HepG2 (cell line): Measurements from ENCODE around the gene HPS4. TPM values are rescaled to one million over a fixed set of nuclear protein-coding genes. Genes with fewer than 3 reads are reported as not detected.

Experiments
- ATAC-seq: fragments of 200-7000 bp; cut with Tn5 transposase; 3 replicates; pipeline ENCODE4 v1.9.1; 2020; ENCODE audit warnings: mild to moderate bottlenecking, moderate library complexity
- BruUV-seq: library from RNA; stranded (reverse); fragments of 400-500 nt; replicated peaks from 2 replicates; lab custom pipeline; 2021; lab: Mats Ljungman, UMichigan
- CTCF ChIA-PET: fragments of 300-600 bp; formaldehyde crosslinking; extraction: SDS; loops from one replicate; lab custom pipeline; 2021; ENCODE audit warnings: low total read pairs, inconsistent platforms, low intra/inter-chr PET ratio; lab: Yijun Ruan, JAX
- POLR2A ChIA-PET: fragments of 350-600 bp; sonication (Branson Sonifier 250); formaldehyde crosslinking; loops from one replicate; lab custom pipeline; 2020; ENCODE audit warnings: antibody characterized with exemption, inconsistent platforms; lab: Yijun Ruan, JAX
- DNase-seq: peaks from one replicate; pipeline ENCODE4 v3.0.0-alpha.2; 2015; ENCODE audit warnings: low spot score
- FAIRE-seq: peaks from 3 replicates; lab custom pipeline; 2011; peaks lifted over from hg19 to GRCh38; lab: Jason Lieb, UNC
- H2AFZ ChIP-seq: one replicate; pipeline ENCODE4 v1.6.1; 2011; ENCODE audit warnings: low read length, inconsistent platforms
- H3K27ac ChIP-seq: fragments of 300-600 bp; 3 replicates; pipeline ENCODE4 v1.8.0; 2011; ENCODE audit warnings: mixed run types, mild to moderate bottlenecking, mixed read lengths, low read length, inconsistent platforms; ENCODE audit not compliant: insufficient read depth; ENCODE audit errors: extremely low read length
- H3K27me3 ChIP-seq, 2 experiments: fragments of 200-600 bp in 1 of 2; 2 replicates in 1 of 2; 3 replicates in 1 of 2; pipeline versions ENCODE4 v1.6.0 to v1.8.0; 2011; ENCODE audit warnings: low read length in 2 of 2, mild to moderate bottlenecking in 2 of 2, moderate library complexity in 2 of 2, inconsistent platforms in 1 of 2; ENCODE audit not compliant: insufficient read depth in 2 of 2, control insufficient read depth in 1 of 2
- H3K36me3 ChIP-seq, 2 experiments: fragments of 200-600 bp in 1 of 2; replicated peaks in 1 of 2; 2 replicates in 1 of 2; 3 replicates in 1 of 2; pipeline versions ENCODE4 v1.5.1 to v1.8.0; 2011; ENCODE audit warnings: low read length in 2 of 2, inconsistent platforms in 1 of 2; ENCODE audit not compliant: insufficient read depth in 2 of 2, control insufficient read depth in 1 of 2
- H3K4me1 ChIP-seq: 2 replicates; pipeline ENCODE4 v1.5.1; 2012; ENCODE audit warnings: low read length, inconsistent platforms; ENCODE audit not compliant: insufficient read depth
- H3K4me2 ChIP-seq: 2 replicates; pipeline ENCODE4 v1.6.0; 2011; ENCODE audit warnings: low read depth, low read length, inconsistent platforms
- H3K4me3 ChIP-seq, 3 experiments: fragments of 200-600 bp in 1 of 3; sonication (generic), shearing (Covaris generic) in 1 of 3; replicated peaks in 1 of 3; 2 replicates each; pipeline ENCODE4 v1.5.1; 2011 to 2016; ENCODE audit warnings: low read length in 3 of 3, inconsistent platforms in 2 of 3, low read depth in 2 of 3, mild to moderate bottlenecking in 2 of 3, control low read depth in 1 of 3, mixed read lengths in 1 of 3; ENCODE audit not compliant: insufficient read depth in 1 of 3
- H3K79me2 ChIP-seq: one replicate; pipeline ENCODE4 v1.6.1; 2011; ENCODE audit warnings: low read length, inconsistent platforms; ENCODE audit not compliant: insufficient read depth
- H3K9ac ChIP-seq: 2 replicates; pipeline ENCODE4 v1.6.0; 2011; ENCODE audit warnings: mild to moderate bottlenecking, low read depth, low read length, inconsistent platforms; ENCODE audit not compliant: insufficient read depth
- H3K9me3 ChIP-seq: 2 replicates; pipeline ENCODE4 v1.5.1; 2012; ENCODE audit warnings: mild to moderate bottlenecking, low read length
- H4K20me1 ChIP-seq: 2 replicates; pipeline ENCODE4 v1.6.0; 2011; ENCODE audit warnings: inconsistent platforms, mild to moderate bottlenecking, low read length, moderate library complexity; ENCODE audit not compliant: insufficient read depth
- FOXK1 ChIP-seq: sonication (generic); formaldehyde crosslinking; IDR thresholded peaks from 2 replicates; pipeline ENCODE4 v1.4.0; 2020; ENCODE audit warnings: low read depth, missing genetic modification reagents, borderline replicate concordance
- RARA ChIP-seq: IDR thresholded peaks from 2 replicates; pipeline ENCODE4 v1.6.1; 2016; ENCODE audit warnings: missing genetic modification reagents, missing compliant biosample characterization
- SALL2 ChIP-seq: sonication (generic); formaldehyde crosslinking; IDR thresholded peaks from 2 replicates; pipeline ENCODE4 v1.8.1; 2023; ENCODE audit warnings: mild to moderate bottlenecking, missing genetic modification reagents, inconsistent platforms
- SMYD3 ChIP-seq: sonication (generic); formaldehyde crosslinking; IDR thresholded peaks from 2 replicates; pipeline ENCODE4 v1.8.1; 2023; ENCODE audit warnings: mild to moderate bottlenecking, missing genetic modification reagents
- ZNF253 ChIP-seq: sonication (generic); formaldehyde crosslinking; IDR thresholded peaks from 2 replicates; pipeline ENCODE4 v1.8.0; 2022; ENCODE audit warnings: mild to moderate bottlenecking, missing genetic modification reagents, borderline replicate concordance
- ZNF580 ChIP-seq: IDR thresholded peaks from 2 replicates; pipeline ENCODE4 v1.6.1; 2016; ENCODE audit warnings: low read depth, borderline replicate concordance
- WGBS: methylation state at CpG from one replicate; pipeline ENCODE4 v1.1.6; 2017; ENCODE audit warnings: low lambda C conversion rate; 5-methylcytosine and 5-hydroxymethylcytosine counted together
- in situ Hi-C: cut with HindIII; loops from 2 replicates; pipeline ENCODE4 v1.10.0; 2017; ENCODE audit warnings: low pct_unique_long_range_greater_than_20kb; ENCODE audit not compliant: extremely low pct_ligation_motif_present
- intact Hi-C: fragments of 100-400 bp; cut with micrococcal nuclease; formaldehyde crosslinking; loops from one replicate; pipeline ENCODE4 v1.10.0; 2022; ENCODE audit not compliant: unreplicated experiment
- polyA plus RNA-seq, 8 experiments: library from polyadenylated mRNA; depleted of rRNA in 3 of 8; stranded (reverse) in 7 of 8; unstranded in 1 of 8; fragments of >200 nt; fragmentation: Illumina TruSeq in 4 of 8; extraction: Trizol in 4 of 8; gene quantifications; 2 replicates each; pipeline versions ENCODE4 v1.2.1 to v1.2.3, GENCODE V29; 2011 to 2016; ENCODE audit warnings: low read depth in 4 of 8, missing spikeins in 1 of 8, mixed read lengths in 1 of 8; ENCODE audit not compliant: insufficient read depth in 1 of 8
- total RNA-seq, 5 experiments: library from RNA; depleted of rRNA; stranded (reverse); fragments of >200 nt; fragmentation: Illumina TruSeq; extraction: Trizol; gene quantifications; 2 replicates each; pipeline ENCODE4 v1.2.3, GENCODE V29; 2016; ENCODE audit warnings: low read depth in 1 of 5
- TF ChIP-seq, protein P1 (sequence below): sonication (generic); formaldehyde crosslinking; IDR thresholded peaks from 2 replicates; pipeline ENCODE4 v1.9.0; 2021; ENCODE audit warnings: mild to moderate bottlenecking, missing genetic modification reagents

The HPS4 gene
- total and polyA plus RNA-seq, 2 of the 13 experiments (the other 11 are each of a cell fraction or from before 2014, with no cell fraction given), result 27.4 to 34.0 TPM

- TF ChIP-seq, protein P1, sequence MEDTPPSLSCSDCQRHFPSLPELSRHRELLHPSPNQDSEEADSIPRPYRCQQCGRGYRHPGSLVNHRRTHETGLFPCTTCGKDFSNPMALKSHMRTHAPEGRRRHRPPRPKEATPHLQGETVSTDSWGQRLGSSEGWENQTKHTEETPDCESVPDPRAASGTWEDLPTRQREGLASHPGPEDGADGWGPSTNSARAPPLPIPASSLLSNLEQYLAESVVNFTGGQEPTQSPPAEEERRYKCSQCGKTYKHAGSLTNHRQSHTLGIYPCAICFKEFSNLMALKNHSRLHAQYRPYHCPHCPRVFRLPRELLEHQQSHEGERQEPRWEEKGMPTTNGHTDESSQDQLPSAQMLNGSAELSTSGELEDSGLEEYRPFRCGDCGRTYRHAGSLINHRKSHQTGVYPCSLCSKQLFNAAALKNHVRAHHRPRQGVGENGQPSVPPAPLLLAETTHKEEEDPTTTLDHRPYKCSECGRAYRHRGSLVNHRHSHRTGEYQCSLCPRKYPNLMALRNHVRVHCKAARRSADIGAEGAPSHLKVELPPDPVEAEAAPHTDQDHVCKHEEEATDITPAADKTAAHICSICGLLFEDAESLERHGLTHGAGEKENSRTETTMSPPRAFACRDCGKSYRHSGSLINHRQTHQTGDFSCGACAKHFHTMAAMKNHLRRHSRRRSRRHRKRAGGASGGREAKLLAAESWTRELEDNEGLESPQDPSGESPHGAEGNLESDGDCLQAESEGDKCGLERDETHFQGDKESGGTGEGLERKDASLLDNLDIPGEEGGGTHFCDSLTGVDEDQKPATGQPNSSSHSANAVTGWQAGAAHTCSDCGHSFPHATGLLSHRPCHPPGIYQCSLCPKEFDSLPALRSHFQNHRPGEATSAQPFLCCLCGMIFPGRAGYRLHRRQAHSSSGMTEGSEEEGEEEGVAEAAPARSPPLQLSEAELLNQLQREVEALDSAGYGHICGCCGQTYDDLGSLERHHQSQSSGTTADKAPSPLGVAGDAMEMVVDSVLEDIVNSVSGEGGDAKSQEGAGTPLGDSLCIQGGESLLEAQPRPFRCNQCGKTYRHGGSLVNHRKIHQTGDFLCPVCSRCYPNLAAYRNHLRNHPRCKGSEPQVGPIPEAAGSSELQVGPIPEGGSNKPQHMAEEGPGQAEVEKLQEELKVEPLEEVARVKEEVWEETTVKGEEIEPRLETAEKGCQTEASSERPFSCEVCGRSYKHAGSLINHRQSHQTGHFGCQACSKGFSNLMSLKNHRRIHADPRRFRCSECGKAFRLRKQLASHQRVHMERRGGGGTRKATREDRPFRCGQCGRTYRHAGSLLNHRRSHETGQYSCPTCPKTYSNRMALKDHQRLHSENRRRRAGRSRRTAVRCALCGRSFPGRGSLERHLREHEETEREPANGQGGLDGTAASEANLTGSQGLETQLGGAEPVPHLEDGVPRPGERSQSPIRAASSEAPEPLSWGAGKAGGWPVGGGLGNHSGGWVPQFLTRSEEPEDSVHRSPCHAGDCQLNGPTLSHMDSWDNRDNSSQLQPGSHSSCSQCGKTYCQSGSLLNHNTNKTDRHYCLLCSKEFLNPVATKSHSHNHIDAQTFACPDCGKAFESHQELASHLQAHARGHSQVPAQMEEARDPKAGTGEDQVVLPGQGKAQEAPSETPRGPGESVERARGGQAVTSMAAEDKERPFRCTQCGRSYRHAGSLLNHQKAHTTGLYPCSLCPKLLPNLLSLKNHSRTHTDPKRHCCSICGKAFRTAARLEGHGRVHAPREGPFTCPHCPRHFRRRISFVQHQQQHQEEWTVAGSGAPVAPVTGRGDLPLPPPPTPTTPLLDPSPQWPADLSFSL (CRISPR knock-in tag), result no peak
- TF ChIP-seq ZNF253 (CRISPR knock-in tag), result no peak
- TF ChIP-seq SMYD3 (CRISPR knock-in tag), result no peak
Observed at GRCh38 chr22:26453216-26453615, 30.4 kb downstream of the HPS4 start (continued).

- no TSS peak for BruUV-seq
- Histone ChIP-seq H4K20me1 (0 out of 2 replicates have a peak, but pooled peaks cover 2% of the 10 kb centered on the region), H3K9me3 (no peaks in the 10 kb centered on the region), H3K4me2 (no peak overlapping the region), H3K9ac (no peak overlapping the region), H3K4me3 (no peak overlapping the region), H3K4me1 (no peaks in the 10 kb centered on the region), H3K79me2 (no peaks in the 10 kb centered on the region), H3K27me3 (no peaks in the 10 kb centered on the region), H3K36me3 (peaks cover 11 to 41% of the 10 kb centered on the region in 2 experiments), H2AFZ (no peak overlapping the region), H3K27ac (no peak overlapping the region)
- 99% methylated on average over 22 of the region's 23 CpGs for WGBS
- intact Hi-C loops, result no loop called here
- no peak for DNase-seq
- no peak for TF ChIP-seq ZNF580 (CRISPR knock-in tag)
- TF ChIP-seq RARA, result no peak
- TF ChIP-seq FOXK1 (CRISPR knock-in tag), result no peak
- TF ChIP-seq SALL2, result no peak
- POLR2A ChIA-PET, result no interaction called here
- in situ Hi-C loops, result no loop called here
- CTCF ChIA-PET, result no interaction called here
- FAIRE-seq, result no peak
- no peak for ATAC-seq
Observed at GRCh38 chr22:26452236-26453016, 31.2 kb downstream of the HPS4 start.
